Erythroblast (primary cell): ENCODE data around the gene NFASC.

Source experiments
- GATA1 ChIP-seq: IDR thresholded peaks from 2 replicates; pipeline ENCODE4 v1.6.1; 2011; ENCODE audit warnings: low read depth, mild to moderate bottlenecking, control low read depth, low read length, moderate library complexity
- POLR2A ChIP-seq: IDR thresholded peaks from 2 replicates; pipeline ENCODE4 v1.6.1; 2011; ENCODE audit warnings: mild to moderate bottlenecking, low read length

DNA sequence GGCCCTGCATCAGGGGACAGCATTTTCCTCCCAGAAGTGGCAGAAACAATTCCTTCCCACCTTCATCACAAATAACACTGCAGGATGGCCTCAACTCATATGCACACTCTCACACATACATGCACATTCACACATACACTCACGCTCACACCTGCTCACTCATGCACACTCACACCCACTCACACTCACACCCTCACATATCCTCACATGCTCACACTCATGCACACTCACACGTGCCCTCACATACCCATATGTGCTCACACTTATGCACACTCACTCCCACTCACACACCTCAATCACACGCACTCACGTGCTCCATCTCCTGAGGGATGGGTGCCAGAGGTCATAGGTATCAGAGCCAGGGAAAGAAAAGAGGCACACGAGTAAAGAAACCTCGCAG lies 77.1 kb downstream of the NFASC start:
- no peak for TF ChIP-seq POLR2A
- TF ChIP-seq GATA1: no peak
